Aorta (tissue), 5 donors: ENCODE results near the gene TTYH1. TPM values are rescaled to one million over a fixed set of nuclear protein-coding genes. Genes with fewer than 3 reads are reported as not detected.

Source experiments
- ATAC-seq: fragments of 200-7000 bp; cut with Tn5 transposase; one replicate; pipeline ENCODE4 v1.9.1; 2022; ENCODE audit warnings: moderate library complexity; ENCODE audit not compliant: low FRiP score
- DNase-seq, 2 donors: peaks; one replicate each; pipeline ENCODE4 v3.0.0-alpha.2; 2020
- H3K27ac ChIP-seq, 2 donors: one replicate each; pipeline ENCODE4 v1.5.1; 2013; ENCODE audit warnings: low read length in 2 of 2, mild to moderate bottlenecking in 2 of 2, moderate library complexity in 2 of 2, control low read depth in 1 of 2, inconsistent platforms in 1 of 2, low read depth in 1 of 2
- H3K27me3 ChIP-seq, 2 donors: one replicate each; pipeline ENCODE4 v1.6.1; 2013; ENCODE audit warnings: control low read depth in 1 of 2, low read length in 1 of 2, mild to moderate bottlenecking in 1 of 2, moderate library complexity in 1 of 2; ENCODE audit not compliant: insufficient read depth in 2 of 2, control insufficient read depth in 1 of 2
- H3K36me3 ChIP-seq, 2 donors: one replicate each; pipeline ENCODE4 v1.6.1; 2013; ENCODE audit warnings: control low read depth in 1 of 2, low read length in 1 of 2, mild to moderate bottlenecking in 1 of 2; ENCODE audit not compliant: insufficient read depth in 2 of 2, control insufficient read depth in 1 of 2
- H3K4me1 ChIP-seq, 2 donors: one replicate each; pipeline ENCODE4 v1.6.1; 2013; ENCODE audit warnings: low read length in 2 of 2, control low read depth in 1 of 2, mild to moderate bottlenecking in 1 of 2, moderate library complexity in 1 of 2; ENCODE audit not compliant: insufficient read depth in 2 of 2, control insufficient read depth in 1 of 2
- H3K4me3 ChIP-seq, 2 donors: one replicate each; pipeline ENCODE4 v1.5.1; 2013; ENCODE audit warnings: low read length in 2 of 2, control low read depth in 1 of 2, mild to moderate bottlenecking in 1 of 2
- H3K9me3 ChIP-seq: one replicate; pipeline ENCODE4 v1.6.1; 2013; ENCODE audit warnings: mild to moderate bottlenecking, low read length; ENCODE audit not compliant: control insufficient read depth
- WGBS, 2 donors: extraction: QIAGEN DNeasy Blood & Tissue Kit; methylation state at CpG; one replicate each; pipeline ENCODE4 v1.1.7; 2013; 5-methylcytosine and 5-hydroxymethylcytosine counted together
- intact Hi-C, 2 donors: fragments of 100-400 bp; cut with DNase I; formaldehyde crosslinking; loops; one replicate each; pipeline versions ENCODE4 v1.14.2 to v1.15.0; 2022
- polyA plus RNA-seq, 2 donors: library from polyadenylated mRNA; stranded (reverse); fragments of 200-250 nt; gene quantifications; one replicate each; pipeline ENCODE4 v1.2.3, GENCODE V29; 2013
- total RNA-seq, 2 donors: library from RNA; stranded (reverse); fragmentation: NEBNext Ultra II Directional; extraction: Animal tissue kit (Norgen Biotek cat#: 25700); gene quantifications; one replicate each; pipeline ENCODE4 v1.2.1, GENCODE V29; 2021
- donor health status: healthy with polysubstance abuse.
- donor health status: Bipolar disorder and iron deficiency.
- donor health status: DM: no; HTN: no; CAD: no.
- donor health status: DM: no; HTN: no; CAD: no.
- donor health status: DM: yes; HTN: yes; CAD: no.

TTYH1 gene
- total and polyA plus RNA-seq, 4 donors = 0.03 to 2.2 (median 0.94) TPM; not detected in 1

GRCh38 chr19:54457773-54458647 lies 42.7 kb downstream of the TTYH1 start:
- Histone ChIP-seq H3K4me1 (no peaks in the 10 kb centered on the region), H3K36me3 (peaks cover 6 to 41% of the 10 kb centered on the region in 2 donors), H3K27me3 (no peaks in the 10 kb centered on the region), H3K27ac (no peak overlapping the region), H3K4me3 (no peak overlapping the region), H3K9me3 (no peaks in the 10 kb centered on the region)
- DNase-seq = no peak
- intact Hi-C loops = loop anchor here in 1 of 2 donors (10.0 kb wide), 1 partner anchor 303 kb away; the partner anchor contains the start of gene LENG1
- ATAC-seq = no peak
- WGBS, 2 donors = 88 to 89% methylated on average over 42 of the region's 42 CpGs

- Histone ChIP-seq H3K36me3 (peaks cover 3 to 39% of the 10 kb centered on the region in 2 donors), H3K27ac (no peak overlapping the region), H3K4me3 (no peak overlapping the region), H3K4me1 (no peaks in the 10 kb centered on the region), H3K9me3 (no peaks in the 10 kb centered on the region), H3K27me3 (no peaks in the 10 kb centered on the region)
- DNase-seq = peak; percentile 45 to 78
- intact Hi-C loops = loop anchor here in 1 of 2 donors (10.0 kb wide), 1 partner anchor 304 kb away; the partner anchor contains the start of gene LENG1
- ATAC-seq = no peak
- WGBS, 2 donors = 79 to 81% methylated on average over 11 of the region's 11 CpGs
Measured at GRCh38 chr19:54458648-54459281, 43.5 kb downstream of the TTYH1 start.

- no peaks in the 10 kb centered on the region for H3K4me1 ChIP-seq
- ATAC-seq (no peak), DNase-seq (peak; percentile 25 to 64)
- no peaks in the 10 kb centered on the region for H3K27me3 ChIP-seq
- 65 to 66% methylated on average over 16 of the region's 16 CpGs for WGBS, 2 donors
- H3K27ac ChIP-seq = no peak overlapping the region
- no peaks in the 10 kb centered on the region for H3K9me3 ChIP-seq
- intact Hi-C loops = loop anchor here (10.0 kb wide), 2 partner anchors 305 to 1665 kb away; partner anchors contain the start of genes LENG1 (in 1 of the 2) and ZNF787 (in 1 of the 2)
- peaks cover 3 to 35% of the 10 kb centered on the region in 2 donors for H3K36me3 ChIP-seq
- no peak overlapping the region for H3K4me3 ChIP-seq
Measured at GRCh38 chr19:54459282-54460229, 44.3 kb downstream of the TTYH1 start.

- Histone ChIP-seq H3K4me1 (no peaks in the 10 kb centered on the region), H3K9me3 (no peaks in the 10 kb centered on the region), H3K36me3 (peaks cover 0 to 31% of the 10 kb centered on the region in 2 donors), H3K27me3 (no peaks in the 10 kb centered on the region), H3K27ac (no peak overlapping the region), H3K4me3 (no peak overlapping the region)
- intact Hi-C loops = loop anchor here in 1 of 2 donors (10.0 kb wide), 1 partner anchor 1664 kb away; the partner anchor contains the start of gene ZNF787
- 78 to 80% methylated on average over 27 to 39 of the region's 39 CpGs for WGBS, 2 donors
- ATAC-seq (no peak), DNase-seq (peak in 1 of 2 donors; percentile 66)
Measured at GRCh38 chr19:54460230-54461005, 45.2 kb downstream of the TTYH1 start.

- Histone ChIP-seq H3K27me3 (no peaks in the 10 kb centered on the region), H3K36me3 (peaks cover 0 to 28% of the 10 kb centered on the region in 2 donors), H3K27ac (no peak overlapping the region), H3K4me3 (no peak overlapping the region), H3K9me3 (no peaks in the 10 kb centered on the region), H3K4me1 (no peaks in the 10 kb centered on the region)
- 77 to 79% methylated on average over 20 to 27 of the region's 27 CpGs for WGBS, 2 donors
- ATAC-seq (no peak), DNase-seq (peak in 1 of 2 donors; percentile 79)
- intact Hi-C loops = loop anchor here in 1 of 2 donors (10.0 kb wide), 1 partner anchor 1664 kb away; the partner anchor contains the start of gene ZNF787
Measured at GRCh38 chr19:54461210-54461609, 45.9 kb downstream of the TTYH1 start.

- intact Hi-C loops = loop anchor here in 1 of 2 donors (10.0 kb wide), 1 partner anchor 1663 kb away; the partner anchor contains the start of gene ZNF787
- no peak for ATAC-seq
Measured at GRCh38 chr19:54461613-54462012, 46.3 kb downstream of the TTYH1 start.

GRCh38 chr19:54462047-54462654 lies 46.9 kb downstream of the TTYH1 start:
- Histone ChIP-seq H3K4me1 (no peaks in the 10 kb centered on the region), H3K27me3 (no peaks in the 10 kb centered on the region), H3K9me3 (no peaks in the 10 kb centered on the region), H3K4me3 (no peak overlapping the region), H3K27ac (peak overlapping the region in 1 of 2 donors; percentile 98), H3K36me3 (peaks cover 0 to 20% of the 10 kb centered on the region in 2 donors)
- peak in 1 of 2 donors; percentile 53 for DNase-seq
- intact Hi-C loops = loop anchor here in 1 of 2 donors (10.0 kb wide), 1 partner anchor 1663 kb away; the partner anchor contains the start of gene ZNF787
- 65 to 66% methylated on average over 13 to 15 of the region's 15 CpGs for WGBS, 2 donors
- no peak for ATAC-seq

More at GRCh38 chr19:54461613-54462012, 46.3 kb downstream of the TTYH1 start:
- H3K27me3 ChIP-seq = no peaks in the 10 kb centered on the region
- H3K9me3 ChIP-seq = no peaks in the 10 kb centered on the region
- H3K4me1 ChIP-seq = no peaks in the 10 kb centered on the region
- peaks cover 0 to 24% of the 10 kb centered on the region in 2 donors for H3K36me3 ChIP-seq
- H3K27ac ChIP-seq = no peak overlapping the region
- no peak overlapping the region for H3K4me3 ChIP-seq
- no peak for DNase-seq
- WGBS, 2 donors = 48 to 52% methylated on average over 3 of the region's 3 CpGs
